WTC11 (cell line): Measurements from ENCODE around the gene BTNL9. TPM values are rescaled to one million over a fixed set of nuclear protein-coding genes. Genes with fewer than 3 reads are reported as not detected.

Source experiments
- ATAC-seq: fragments of 200-7000 bp; cut with Tn5 transposase; 2 replicates; pipeline ENCODE4 v1.10.0; 2021; ENCODE audit warnings: mild to moderate bottlenecking, moderate library complexity
- CTCF ChIA-PET: fragments of 300-600 bp; sonication (Branson Sonifier 250); formaldehyde crosslinking; loops from one replicate; lab custom pipeline; 2021; ENCODE audit warnings: antibody characterized with exemption; lab: Charles Lee
- POLR2A ChIA-PET: fragments of 350-600 bp; sonication (Branson Sonifier 250); formaldehyde crosslinking; loops from one replicate; lab custom pipeline; 2021; ENCODE audit warnings: antibody characterized with exemption; lab: Charles Lee
- DNase-seq: peaks from one replicate; pipeline ENCODE4 v3.0.0; 2021; ENCODE audit warnings: low spot score
- H3K27ac Mint-ChIP-seq: 2 replicates; pipeline ENCODE4 v1.8.0; 2021; ENCODE audit warnings: mixed read lengths
- H3K27me3 Mint-ChIP-seq: 2 replicates; pipeline ENCODE4 v1.8.0; 2021; ENCODE audit warnings: low read depth, mild to moderate bottlenecking, moderate library complexity, mixed read lengths
- H3K36me3 Mint-ChIP-seq: 2 replicates; pipeline ENCODE4 v1.8.0; 2021; ENCODE audit warnings: mixed read lengths
- H3K4me1 Mint-ChIP-seq: 2 replicates; pipeline ENCODE4 v1.8.0; 2022; ENCODE audit warnings: mixed read lengths
- H3K4me3 Mint-ChIP-seq: 2 replicates; pipeline ENCODE4 v1.8.0; 2021; ENCODE audit warnings: mild to moderate bottlenecking, moderate library complexity, mixed read lengths
- H3K9me3 Mint-ChIP-seq: 2 replicates; pipeline ENCODE4 v1.8.0; 2021; ENCODE audit warnings: mixed read lengths
- ATF1 ChIP-seq: sonication (generic); formaldehyde crosslinking; IDR thresholded peaks from 2 replicates; pipeline ENCODE4 v1.8.1; 2023; ENCODE audit warnings: mild to moderate bottlenecking, moderate library complexity, missing genetic modification reagents
- ERG ChIP-seq: fragments of 250-450 bp; sonication (Bioruptor Pico); IDR thresholded peaks from 2 replicates; pipeline ENCODE4 v1.8.0; 2021; ENCODE audit warnings: mild to moderate bottlenecking
- FOXP1 ChIP-seq: sonication (generic); formaldehyde crosslinking; IDR thresholded peaks from 2 replicates; pipeline ENCODE4 v1.8.0; 2022; ENCODE audit warnings: missing genetic modification reagents, mild to moderate bottlenecking, moderate library complexity, borderline replicate concordance
- HMGXB4 ChIP-seq: sonication (generic); formaldehyde crosslinking; IDR thresholded peaks from 2 replicates; pipeline ENCODE4 v1.8.1; 2023; ENCODE audit warnings: mild to moderate bottlenecking, moderate library complexity, missing genetic modification reagents
- NFE2L1 ChIP-seq: sonication (generic); formaldehyde crosslinking; IDR thresholded peaks from 2 replicates; pipeline ENCODE4 v1.8.1; 2023; ENCODE audit warnings: missing genetic modification reagents
- NFYB ChIP-seq: sonication (generic); formaldehyde crosslinking; conservative IDR thresholded peaks from 2 replicates; pipeline ENCODE4 v1.8.0; 2022; ENCODE audit warnings: low read depth, missing genetic modification reagents
- TCF7 ChIP-seq: sonication (generic); formaldehyde crosslinking; IDR thresholded peaks from 2 replicates; pipeline ENCODE4 v1.8.0; 2022; ENCODE audit warnings: mild to moderate bottlenecking, low read depth, missing genetic modification reagents, moderate library complexity
- TP53 ChIP-seq: sonication (generic); formaldehyde crosslinking; IDR thresholded peaks from 2 replicates; pipeline ENCODE4 v1.8.1; 2023; ENCODE audit warnings: mild to moderate bottlenecking, missing genetic modification reagents
- USF1 ChIP-seq: sonication (generic); formaldehyde crosslinking; IDR thresholded peaks from 2 replicates; pipeline ENCODE4 v1.8.0; 2022; ENCODE audit warnings: mild to moderate bottlenecking, missing genetic modification reagents
- ZNF317 ChIP-seq: sonication (generic); formaldehyde crosslinking; IDR thresholded peaks from 2 replicates; pipeline ENCODE4 v1.8.1; 2023; ENCODE audit warnings: low read depth, mild to moderate bottlenecking, moderate library complexity, missing genetic modification reagents, borderline replicate concordance
- ZNF396 ChIP-seq: fragments of 250-450 bp; sonication (Bioruptor Pico); IDR thresholded peaks from 2 replicates; pipeline ENCODE4 v1.8.0; 2021; ENCODE audit warnings: mild to moderate bottlenecking, moderate library complexity, borderline replicate concordance
- ZNF423 ChIP-seq: fragments of 250-450 bp; sonication (Bioruptor Pico); IDR thresholded peaks from 2 replicates; pipeline ENCODE4 v2.1.2; 2022; ENCODE audit warnings: mild to moderate bottlenecking, moderate library complexity
- total RNA-seq: library from RNA; stranded (reverse); gene quantifications from 3 replicates; pipeline ENCODE4 v1.2.3, GENCODE V29; 2021
- TF ChIP-seq, protein P1 (sequence below): sonication (generic); formaldehyde crosslinking; IDR thresholded peaks from 2 replicates; pipeline ENCODE4 v1.8.1; 2022; ENCODE audit warnings: low read depth, mild to moderate bottlenecking, moderate library complexity, missing genetic modification reagents, borderline replicate concordance
- TF ChIP-seq, protein P2 (sequence below): sonication (generic); formaldehyde crosslinking; IDR thresholded peaks from 2 replicates; pipeline ENCODE4 v1.8.0; 2022; ENCODE audit warnings: missing genetic modification reagents
- TF ChIP-seq, protein P3 (sequence below): fragments of 250-450 bp; sonication (Bioruptor Pico); IDR thresholded peaks from 2 replicates; pipeline ENCODE4 v1.9.0; 2021; ENCODE audit warnings: moderate library complexity, mild to moderate bottlenecking, inconsistent platforms, borderline replicate concordance

The BTNL9 gene
- total RNA-seq, 1 experiment from 2014 or later = 3.4 TPM

DNA sequence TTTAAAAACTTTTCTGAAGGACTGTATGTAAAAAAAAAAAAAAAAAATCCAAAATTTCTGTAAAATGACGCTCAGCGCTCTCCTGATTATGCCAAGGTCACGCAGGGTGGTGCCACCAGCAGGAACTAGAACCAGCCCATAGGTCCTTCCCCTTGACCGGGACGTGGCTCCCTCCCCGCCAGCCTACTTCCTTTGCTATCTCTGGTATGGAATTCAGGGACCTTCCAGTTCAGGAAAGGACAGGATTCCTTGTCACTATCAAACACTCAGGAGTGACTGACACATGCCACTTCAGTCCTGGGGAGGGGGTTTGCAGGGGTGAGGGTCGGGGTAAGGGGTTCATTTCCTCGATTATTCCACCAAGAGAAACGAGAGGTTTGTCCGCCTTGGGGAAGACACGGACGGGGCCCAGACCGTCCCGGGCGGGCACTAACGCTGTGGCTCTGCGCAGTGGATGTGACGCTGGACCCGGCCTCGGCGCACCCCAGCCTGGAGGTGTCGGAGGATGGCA lies 18.8 kb downstream of the BTNL9 start:
- DNase-seq (no peak), ATAC-seq (peak; percentile 13; the same call in 1 of the 2 replicates)
- Mint-ChIP-seq H3K4me1 (peaks cover 33% of the 10 kb centered on the region), H3K27me3 (peaks cover 97% of the 10 kb centered on the region), H3K4me3 (peak overlapping the region; percentile 64), H3K27ac (no peak overlapping the region), H3K9me3 (peaks cover 4% of the 10 kb centered on the region), H3K36me3 (no peaks in the 10 kb centered on the region)
- POLR2A ChIA-PET = no interaction called here
- no peak for TF ChIP-seq USF1 (CRISPR knock-in tag)
- no peak for TF ChIP-seq HMGXB4 (CRISPR knock-in tag)
- TF ChIP-seq ZNF423 (CRISPR knock-in tag) = no peak
- no peak for TF ChIP-seq ZNF317
- no peak for TF ChIP-seq FOXP1 (CRISPR knock-in tag)
- TF ChIP-seq NFYB (CRISPR knock-in tag) = no peak
- no peak for TF ChIP-seq TP53 (CRISPR knock-in tag)
- TF ChIP-seq, protein P1, sequence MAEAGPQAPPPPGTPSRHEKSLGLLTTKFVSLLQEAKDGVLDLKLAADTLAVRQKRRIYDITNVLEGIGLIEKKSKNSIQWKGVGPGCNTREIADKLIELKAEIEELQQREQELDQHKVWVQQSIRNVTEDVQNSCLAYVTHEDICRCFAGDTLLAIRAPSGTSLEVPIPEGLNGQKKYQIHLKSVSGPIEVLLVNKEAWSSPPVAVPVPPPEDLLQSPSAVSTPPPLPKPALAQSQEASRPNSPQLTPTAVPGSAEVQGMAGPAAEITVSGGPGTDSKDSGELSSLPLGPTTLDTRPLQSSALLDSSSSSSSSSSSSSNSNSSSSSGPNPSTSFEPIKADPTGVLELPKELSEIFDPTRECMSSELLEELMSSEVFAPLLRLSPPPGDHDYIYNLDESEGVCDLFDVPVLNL (CRISPR knock-in tag) = no peak
- no peak for TF ChIP-seq NFE2L1 (CRISPR knock-in tag)
- no peak for TF ChIP-seq ZNF396 (CRISPR knock-in tag)
- TF ChIP-seq, protein P2, sequence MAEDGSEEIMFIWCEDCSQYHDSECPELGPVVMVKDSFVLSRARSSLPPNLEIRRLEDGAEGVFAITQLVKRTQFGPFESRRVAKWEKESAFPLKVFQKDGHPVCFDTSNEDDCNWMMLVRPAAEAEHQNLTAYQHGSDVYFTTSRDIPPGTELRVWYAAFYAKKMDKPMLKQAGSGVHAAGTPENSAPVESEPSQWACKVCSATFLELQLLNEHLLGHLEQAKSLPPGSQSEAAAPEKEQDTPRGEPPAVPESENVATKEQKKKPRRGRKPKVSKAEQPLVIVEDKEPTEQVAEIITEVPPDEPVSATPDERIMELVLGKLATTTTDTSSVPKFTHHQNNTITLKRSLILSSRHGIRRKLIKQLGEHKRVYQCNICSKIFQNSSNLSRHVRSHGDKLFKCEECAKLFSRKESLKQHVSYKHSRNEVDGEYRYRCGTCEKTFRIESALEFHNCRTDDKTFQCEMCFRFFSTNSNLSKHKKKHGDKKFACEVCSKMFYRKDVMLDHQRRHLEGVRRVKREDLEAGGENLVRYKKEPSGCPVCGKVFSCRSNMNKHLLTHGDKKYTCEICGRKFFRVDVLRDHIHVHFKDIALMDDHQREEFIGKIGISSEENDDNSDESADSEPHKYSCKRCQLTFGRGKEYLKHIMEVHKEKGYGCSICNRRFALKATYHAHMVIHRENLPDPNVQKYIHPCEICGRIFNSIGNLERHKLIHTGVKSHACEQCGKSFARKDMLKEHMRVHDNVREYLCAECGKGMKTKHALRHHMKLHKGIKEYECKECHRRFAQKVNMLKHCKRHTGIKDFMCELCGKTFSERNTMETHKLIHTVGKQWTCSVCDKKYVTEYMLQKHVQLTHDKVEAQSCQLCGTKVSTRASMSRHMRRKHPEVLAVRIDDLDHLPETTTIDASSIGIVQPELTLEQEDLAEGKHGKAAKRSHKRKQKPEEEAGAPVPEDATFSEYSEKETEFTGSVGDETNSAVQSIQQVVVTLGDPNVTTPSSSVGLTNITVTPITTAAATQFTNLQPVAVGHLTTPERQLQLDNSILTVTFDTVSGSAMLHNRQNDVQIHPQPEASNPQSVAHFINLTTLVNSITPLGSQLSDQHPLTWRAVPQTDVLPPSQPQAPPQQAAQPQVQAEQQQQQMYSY (CRISPR knock-in tag) = no peak
- TF ChIP-seq ERG = no peak
- no peak for TF ChIP-seq TCF7 (CRISPR knock-in tag)
- TF ChIP-seq, protein P3, sequence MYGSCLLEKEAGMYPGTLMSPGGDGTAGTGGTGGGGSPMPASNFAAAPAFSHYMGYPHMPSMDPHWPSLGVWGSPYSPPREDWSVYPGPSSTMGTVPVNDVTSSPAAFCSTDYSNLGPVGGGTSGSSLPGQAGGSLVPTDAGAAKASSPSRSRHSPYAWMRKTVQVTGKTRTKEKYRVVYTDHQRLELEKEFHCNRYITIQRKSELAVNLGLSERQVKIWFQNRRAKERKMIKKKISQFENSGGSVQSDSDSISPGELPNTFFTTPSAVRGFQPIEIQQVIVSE (CRISPR knock-in tag) = no peak
- TF ChIP-seq ATF1 = no peak
- CTCF ChIA-PET = interaction anchor here (1.8 kb wide), 1 partner anchor 29 kb away, joined by 6 read pairs; no protein-coding TSS in a partner anchor
